Keratinocyte (primary cell): ENCODE measurements around the gene ASPSCR1. TPM values are rescaled to one million over a fixed set of nuclear protein-coding genes. Genes with fewer than 3 reads are reported as not detected.

Experiments used
- DNase-seq: peaks from one replicate; pipeline ENCODE4 v3.0.0-alpha.2; 2011; ENCODE audit warnings: low read depth, missing footprints, low spot score
- FAIRE-seq: peaks from 2 replicates; lab custom pipeline; 2011; peaks lifted over from hg19 to GRCh38; lab: Jason Lieb, UNC
- H2AFZ ChIP-seq: 2 replicates; pipeline ENCODE4 v1.6.0; 2012; ENCODE audit warnings: low read length, control low read depth, inconsistent platforms; ENCODE audit not compliant: control insufficient read depth
- H3K27ac ChIP-seq: 2 replicates; pipeline ENCODE4 v1.5.1; 2011; ENCODE audit warnings: low read length; ENCODE audit not compliant: control insufficient read depth, insufficient read depth
- H3K27me3 ChIP-seq: 3 replicates; pipeline ENCODE4 v1.6.0; 2011; ENCODE audit warnings: low read length; ENCODE audit not compliant: control insufficient read depth, insufficient read depth; ENCODE audit errors: extremely low read depth
- H3K36me3 ChIP-seq, 2 experiments: 2 replicates in 1 of 2; 3 replicates in 1 of 2; pipeline ENCODE4 v1.5.1; 2011; ENCODE audit warnings: low read length in 2 of 2, mild to moderate bottlenecking in 1 of 2; ENCODE audit not compliant: control insufficient read depth in 2 of 2, insufficient read depth in 2 of 2; ENCODE audit errors: extremely low read depth in 1 of 2
- H3K4me1 ChIP-seq: 3 replicates; pipeline ENCODE4 v1.5.1; 2011; ENCODE audit warnings: low read length; ENCODE audit not compliant: control insufficient read depth, insufficient read depth; ENCODE audit errors: extremely low read depth
- H3K4me2 ChIP-seq: 3 replicates; pipeline ENCODE4 v1.6.0; 2011; ENCODE audit warnings: low read depth, low read length; ENCODE audit not compliant: control insufficient read depth, insufficient read depth; ENCODE audit errors: extremely low read depth
- H3K4me3 ChIP-seq, 3 experiments: fragments of 200-600 bp in 1 of 3; sonication (generic) in 1 of 3; 2 replicates in 2 of 3; 3 replicates in 1 of 3; pipeline ENCODE4 v1.5.1; 2011 to 2016; ENCODE audit warnings: low read length in 3 of 3, mild to moderate bottlenecking in 3 of 3, control low read depth in 2 of 3, inconsistent platforms in 1 of 3, low read depth in 1 of 3, mixed read lengths in 1 of 3, mixed run types in 1 of 3, moderate library complexity in 1 of 3; ENCODE audit not compliant: control insufficient read depth in 2 of 3, insufficient read depth in 2 of 3; ENCODE audit errors: extremely low read depth in 1 of 3
- H3K79me2 ChIP-seq: 2 replicates; pipeline ENCODE4 v1.6.0; 2012; ENCODE audit warnings: low read length; ENCODE audit not compliant: control insufficient read depth, insufficient read depth
- H3K9ac ChIP-seq: 3 replicates; pipeline ENCODE4 v1.6.0; 2011; ENCODE audit warnings: low read length; ENCODE audit not compliant: control insufficient read depth, insufficient read depth; ENCODE audit errors: extremely low read depth
- H3K9me1 ChIP-seq: 3 replicates; pipeline ENCODE4 v1.6.0; 2011; ENCODE audit warnings: low read length; ENCODE audit not compliant: control insufficient read depth, insufficient read depth; ENCODE audit errors: extremely low read depth
- H3K9me3 ChIP-seq: 2 replicates; pipeline ENCODE4 v1.5.1; 2012; ENCODE audit warnings: low read depth, low read length; ENCODE audit not compliant: control insufficient read depth
- H4K20me1 ChIP-seq: 3 replicates; pipeline ENCODE4 v1.6.0; 2011; ENCODE audit warnings: low read length; ENCODE audit not compliant: control insufficient read depth, insufficient read depth; ENCODE audit errors: extremely low read depth
- CTCF ChIP-seq, 3 experiments: IDR thresholded peaks in 1 of 3; conservative IDR thresholded peaks in 1 of 3; optimal IDR thresholded peaks in 1 of 3; 2 replicates in 2 of 3; 3 replicates in 1 of 3; pipeline versions ENCODE3 to v1.5.1; 2011; ENCODE audit warnings: low read length in 3 of 3, mild to moderate bottlenecking in 3 of 3, moderate library complexity in 2 of 3, control low read depth in 1 of 3, inconsistent platforms in 1 of 3; ENCODE audit not compliant: insufficient read depth in 2 of 3; ENCODE audit errors: extremely low read depth in 1 of 3
- EZH2 ChIP-seq: IDR thresholded peaks from one replicate; pipeline ENCODE4 v1.6.1; 2012; ENCODE audit warnings: inconsistent platforms, mild to moderate bottlenecking, low read length, moderate library complexity
- dilution Hi-C: fragments of 300-500 bp; cut with MboI; formaldehyde crosslinking; loops from one replicate; pipeline ENCODE4 v1.7.0; 2020; ENCODE audit warnings: low sequenced_read_pairs; ENCODE audit not compliant: extremely low pct_ligation_motif_present
- polyA plus RNA-seq, 5 experiments: library from polyadenylated mRNA; depleted of rRNA in 3 of 5; stranded (reverse) in 3 of 5; stranded (forward) in 1 of 5; unstranded in 1 of 5; fragments of >200 nt; gene quantifications; 1 replicate in 1 of 5; 2 replicates in 3 of 5; 3 replicates in 1 of 5; pipeline versions ENCODE4 v1.2.1 to v1.2.3, GENCODE V29; 2011 to 2012; ENCODE audit warnings: missing spikeins in 2 of 5, low read depth in 1 of 5, low replicate concordance in 1 of 5

The ASPSCR1 gene
- polyA plus RNA-seq, 1 donor (not counting 4 experiments of a cell fraction or from before 2014, with no cell fraction given), result 5.2 TPM

- H3K79me2 ChIP-seq, result no peaks in the 10 kb centered on the region
- H3K27ac ChIP-seq, result no peak overlapping the region
- TF ChIP-seq EZH2, result no peak
- no peak for TF ChIP-seq CTCF (optimal IDR thresholded peaks at IDR 0.05 in 1 of 3, IDR thresholded peaks at IDR 0.05 in 1 of 3, conservative IDR thresholded peaks at IDR 0.05 in 1 of 3; ENCODE audit: extremely low read depth in 1 of 3, insufficient read depth in 2 of 3, low read length in 3 of 3)
- no peak overlapping the region for H3K4me3 ChIP-seq
- no peak for FAIRE-seq
- no peaks in the 10 kb centered on the region for H3K9me3 ChIP-seq
- no peak overlapping the region for H3K4me2 ChIP-seq
- DNase-seq, result no peak
- no peaks in the 10 kb centered on the region for H3K36me3 ChIP-seq
- no peak overlapping the region for H2AFZ ChIP-seq
- H3K4me1 ChIP-seq, result peaks cover 14% of the 10 kb centered on the region
- H3K27me3 ChIP-seq, result no peaks in the 10 kb centered on the region
- H3K9me1 ChIP-seq, result no peaks in the 10 kb centered on the region
- dilution Hi-C loops, result no loop called here
- no peaks in the 10 kb centered on the region for H4K20me1 ChIP-seq
- H3K9ac ChIP-seq, result no peak overlapping the region
Measured at GRCh38 chr17:81995463-81996231, 18.2 kb downstream of the ASPSCR1 start.

- H3K27ac ChIP-seq, result no peak overlapping the region
- TF ChIP-seq EZH2 (no peak), CTCF (optimal IDR thresholded peaks at IDR 0.05 in 1 of 3, IDR thresholded peaks at IDR 0.05 in 1 of 3, conservative IDR thresholded peaks at IDR 0.05 in 1 of 3; ENCODE audit: extremely low read depth in 1 of 3, insufficient read depth in 2 of 3, low read length in 3 of 3) (no peak)
- no peaks in the 10 kb centered on the region for H3K9me1 ChIP-seq
- H3K4me2 ChIP-seq, result no peak overlapping the region
- H4K20me1 ChIP-seq, result no peaks in the 10 kb centered on the region
- dilution Hi-C loops, result no loop called here
- no peaks in the 10 kb centered on the region for H3K36me3 ChIP-seq
- H2AFZ ChIP-seq, result no peak overlapping the region
- H3K9me3 ChIP-seq, result no peaks in the 10 kb centered on the region
- peaks cover 14% of the 10 kb centered on the region for H3K4me1 ChIP-seq
- DNase-seq (no peak), FAIRE-seq (no peak)
- no peaks in the 10 kb centered on the region for H3K27me3 ChIP-seq
- H3K9ac ChIP-seq, result no peak overlapping the region
- H3K79me2 ChIP-seq, result no peaks in the 10 kb centered on the region
- no peak overlapping the region for H3K4me3 ChIP-seq
Measured at GRCh38 chr17:81996232-81996756, 18.9 kb downstream of the ASPSCR1 start.
